GM18526 (cell line): Measurements from ENCODE around the gene YIPF1.

Source experiments
- POLR2A ChIP-seq: IDR thresholded peaks from 3 replicates; pipeline ENCODE4 v1.6.1; 2011; ENCODE audit not compliant: insufficient read length; ENCODE audit errors: extremely low read depth

The YIPF1 gene

DNA sequence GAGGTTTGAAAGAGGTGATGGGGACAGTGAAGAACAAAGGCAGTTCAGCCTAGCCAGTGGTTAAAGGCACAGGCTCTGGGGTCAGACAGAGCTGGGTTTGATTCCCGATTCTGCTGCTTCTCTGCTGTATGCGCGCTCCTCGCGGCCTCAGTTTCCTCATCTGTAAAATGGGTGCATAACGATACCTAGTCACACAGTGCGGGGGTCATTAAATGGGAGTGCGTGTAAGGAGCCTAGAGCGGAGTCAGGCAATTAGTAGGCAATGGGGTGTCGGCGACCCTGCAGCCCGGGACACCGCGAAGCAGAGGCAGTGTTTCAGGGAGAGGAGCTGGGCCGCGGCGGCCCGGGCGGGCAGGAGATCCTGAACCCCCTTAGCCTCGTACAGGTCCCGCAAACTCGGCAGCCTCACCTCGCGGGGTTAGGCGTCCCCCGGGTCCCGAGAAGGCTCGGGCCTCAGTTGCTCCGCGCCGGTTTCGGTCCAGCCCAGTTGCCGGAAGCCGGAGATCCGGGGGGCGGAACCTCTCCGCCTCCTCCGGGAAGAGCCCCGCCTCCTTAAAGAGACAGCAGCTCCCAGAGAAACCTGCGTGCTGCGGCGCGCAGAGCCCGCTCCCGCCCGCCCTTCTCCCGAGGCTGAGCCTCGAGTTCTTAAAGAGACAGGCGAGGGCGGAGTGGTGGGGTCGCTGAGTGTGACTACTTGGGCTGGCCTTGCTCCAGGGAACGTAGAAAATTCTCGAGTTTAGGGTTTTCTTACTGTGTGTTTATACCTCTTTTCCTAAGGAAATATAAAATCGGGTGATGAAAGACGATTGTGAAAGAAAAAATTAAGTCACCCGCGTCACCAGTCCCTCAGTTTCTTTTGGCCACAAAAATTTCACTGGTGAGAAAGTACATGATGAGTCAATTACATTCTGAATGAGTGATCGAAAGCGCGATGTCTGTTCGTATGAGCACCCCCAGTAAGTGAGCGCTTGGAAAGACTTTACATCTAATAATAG, at the start of gene YIPF1:
TSS of gene YIPF1 (minus strand) at position 494 of the 995 bp plus-strand sequence. CDS start 860 bp downstream, outside the sequence.
- peak; percentile 79 for TF ChIP-seq POLR2A

GRCh38 chr1:53938136-53938830, 48.7 kb upstream of the YIPF1 start:
- TF ChIP-seq POLR2A = no peak

DNA sequence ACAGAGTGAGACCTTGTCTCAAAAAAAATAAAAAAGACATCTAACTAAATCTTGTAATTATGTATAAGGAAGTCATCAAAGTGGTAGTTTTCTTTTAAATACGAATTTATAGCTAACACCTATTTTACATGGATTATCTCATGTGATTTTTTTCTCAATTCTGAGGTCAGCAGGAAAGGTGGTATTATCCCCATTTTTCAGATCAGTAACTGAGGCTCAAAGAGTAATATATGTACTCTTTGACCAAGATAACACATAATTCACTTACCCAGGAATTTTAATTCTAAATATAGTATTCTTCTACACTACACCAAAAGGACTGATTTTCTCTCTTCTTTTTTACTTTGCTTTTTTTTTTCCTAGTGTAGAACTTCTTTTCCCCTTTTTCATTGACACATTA, 46.8 kb upstream of the YIPF1 start:
- TF ChIP-seq POLR2A = no peak

- no peak for TF ChIP-seq POLR2A
Measured at GRCh38 chr1:53934170-53934765, 44.7 kb upstream of the YIPF1 start.

DNA sequence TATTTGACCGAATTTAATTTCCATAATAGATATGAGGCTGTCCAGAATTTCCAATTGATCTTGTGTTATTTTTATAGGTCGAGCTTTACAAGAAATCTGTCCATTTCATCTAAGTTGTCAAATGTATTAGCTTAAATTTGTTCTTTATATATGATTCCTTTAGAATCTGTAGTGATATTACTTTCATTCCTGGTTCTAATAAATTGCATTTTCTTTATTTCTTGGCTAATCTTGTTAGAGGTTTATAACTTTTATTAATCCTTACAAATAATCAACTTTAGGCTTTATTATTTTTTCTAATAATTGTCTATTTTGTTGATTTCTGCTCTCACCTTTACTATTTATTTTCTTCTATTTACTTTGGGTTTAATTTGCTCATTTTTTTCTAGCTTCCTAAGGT, 41.9 kb upstream of the YIPF1 start:
- TF ChIP-seq POLR2A = no peak

GRCh38 chr1:53930932-53931331, 41.3 kb upstream of the YIPF1 start:
- TF ChIP-seq POLR2A = no peak

DNA sequence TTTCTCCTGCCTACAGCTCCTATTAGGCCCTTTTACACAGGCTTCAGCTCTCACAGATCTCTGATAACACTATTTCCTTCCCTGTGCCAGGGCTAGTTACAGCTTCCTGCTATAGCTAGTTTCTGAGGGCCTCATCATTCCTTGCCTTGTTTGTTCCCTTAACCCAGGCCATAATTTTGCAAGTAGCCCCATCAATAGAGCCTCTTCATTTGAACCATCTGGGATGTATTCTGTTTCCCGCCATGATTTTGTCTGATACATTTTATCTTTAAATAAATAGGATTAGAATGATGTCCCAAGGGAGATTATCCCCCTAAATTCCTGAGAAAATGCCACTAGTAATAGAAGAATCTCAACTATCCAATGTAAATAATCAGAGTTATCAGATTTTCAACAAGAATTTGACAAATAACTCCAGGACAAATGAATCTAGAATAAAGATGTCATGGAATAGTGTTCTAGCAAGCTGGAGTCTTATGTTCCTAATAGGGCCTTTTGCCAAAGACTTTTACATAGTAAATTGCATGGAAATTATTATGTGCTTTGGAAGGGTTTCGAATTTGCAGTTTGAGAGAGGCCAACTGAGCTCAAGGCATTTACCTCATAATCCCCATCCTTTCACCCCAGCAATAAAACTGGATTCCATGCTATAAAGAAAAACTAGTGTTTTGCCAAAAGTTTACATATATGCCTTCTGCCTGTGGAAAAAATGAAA, 39.8 kb upstream of the YIPF1 start:
- TF ChIP-seq POLR2A = no peak

- TF ChIP-seq POLR2A = no peak
Measured at GRCh38 chr1:53927376-53927881, 37.8 kb upstream of the YIPF1 start.

- TF ChIP-seq POLR2A = no peak
Measured at GRCh38 chr1:53919675-53920066, 30.1 kb upstream of the YIPF1 start.

- no peak for TF ChIP-seq POLR2A
Measured at GRCh38 chr1:53918343-53918742, 28.7 kb upstream of the YIPF1 start.

DNA sequence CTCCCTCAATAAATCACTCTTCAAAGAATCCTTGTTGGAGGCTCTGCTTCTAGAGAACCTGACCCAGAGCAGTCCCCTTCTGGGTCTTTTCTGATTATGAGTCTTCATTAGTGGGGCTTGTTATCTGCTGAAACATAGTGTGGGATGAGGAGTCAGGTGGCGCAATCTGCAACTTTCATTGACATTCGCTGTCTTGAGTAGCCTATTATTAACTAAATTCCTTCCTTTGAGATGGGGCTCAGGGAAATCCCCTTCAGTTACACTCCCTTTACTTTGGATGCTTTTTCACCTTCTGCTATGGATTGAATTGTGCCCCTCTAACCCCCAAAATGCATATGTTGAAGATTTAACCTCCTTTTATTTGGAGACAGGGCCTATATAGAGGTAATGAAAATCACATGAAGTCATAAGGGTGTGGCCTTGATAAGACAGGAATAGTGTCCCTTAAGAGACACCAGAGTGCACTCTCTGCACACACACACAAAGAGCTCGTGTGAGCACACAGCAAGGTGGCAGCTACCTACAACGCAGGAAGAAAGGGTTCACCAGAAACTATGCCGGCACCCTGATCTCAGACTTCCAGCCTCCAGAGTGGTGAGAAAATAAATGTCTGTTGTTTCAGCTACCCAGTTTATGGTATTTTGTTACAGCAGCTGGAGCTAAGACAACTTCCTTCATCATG, 23.9 kb upstream of the YIPF1 start:
- TF ChIP-seq POLR2A = no peak

- TF ChIP-seq POLR2A = no peak
Measured at GRCh38 chr1:53911442-53911841, 21.8 kb upstream of the YIPF1 start.

DNA sequence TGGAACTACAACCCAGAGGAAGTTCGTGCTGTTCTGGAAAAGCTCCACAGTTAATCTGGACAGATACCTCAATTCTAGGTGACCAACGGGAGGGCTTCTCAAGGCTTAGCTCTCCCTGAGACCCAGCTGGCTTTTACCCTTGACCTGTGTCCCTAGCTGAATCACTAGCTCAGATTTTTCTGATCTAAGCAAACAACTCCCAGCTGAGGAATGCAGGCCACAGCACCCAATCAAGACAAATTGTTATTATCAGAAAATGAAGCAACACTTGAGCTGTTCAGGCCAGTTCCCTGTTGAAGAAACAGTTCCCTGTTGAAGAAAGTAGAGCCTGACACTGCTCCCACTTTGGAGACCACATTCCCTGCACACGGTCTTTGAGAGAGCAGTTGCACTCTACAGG, 20.3 kb upstream of the YIPF1 start:
- TF ChIP-seq POLR2A = no peak

DNA sequence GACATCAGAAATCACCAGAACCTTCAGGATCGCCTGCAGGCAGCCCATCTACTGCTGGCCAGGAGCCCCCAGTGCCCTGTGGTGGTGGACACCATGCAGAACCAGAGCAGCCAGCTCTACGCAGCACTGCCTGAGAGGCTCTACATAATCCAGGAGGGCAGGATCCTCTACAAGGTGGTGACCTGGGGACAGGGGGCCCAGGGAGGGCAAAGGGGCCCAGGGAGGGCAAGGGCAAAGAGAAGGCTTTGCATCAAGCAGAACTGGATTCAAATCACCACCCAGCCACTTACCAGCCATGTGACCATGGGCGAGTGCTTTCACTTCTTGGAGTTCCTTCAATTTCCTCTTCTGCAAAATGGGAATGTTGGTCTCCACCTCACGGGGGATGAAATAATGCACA, 16.5 kb upstream of the YIPF1 start:
- no peak for TF ChIP-seq POLR2A
